Endothelial cell of umbilical vein (primary cell): Measurements from ENCODE around the gene THSD7B. TPM values are rescaled to one million over a fixed set of nuclear protein-coding genes. Genes with fewer than 3 reads are reported as not detected.

ENCODE experiments used
- BruUV-seq: library from RNA; stranded (reverse); fragments of 400-500 nt; replicated peaks from 2 replicates; lab custom pipeline; 2021; lab: Mats Ljungman, UMichigan
- CTCF ChIA-PET: fragments of 300-600, 350-600 bp; sonication (Branson Sonifier 250); formaldehyde crosslinking; loops from one replicate; lab custom pipeline; 2021; ENCODE audit warnings: antibody characterized with exemption, inconsistent platforms; lab: Charles Lee
- POLR2A ChIA-PET: fragments of 300-600, 350-600 bp; sonication (Branson Sonifier 250); formaldehyde crosslinking; loops from one replicate; lab custom pipeline; 2021; ENCODE audit warnings: antibody characterized with exemption, inconsistent platforms; lab: Charles Lee
- DNase-seq: peaks from one replicate; pipeline ENCODE4 v3.0.0-alpha.2; 2011; ENCODE audit warnings: low read depth, low spot score
- FAIRE-seq: peaks from 2 replicates; lab custom pipeline; 2011; peaks lifted over from hg19 to GRCh38; lab: Jason Lieb, UNC
- H2AFZ ChIP-seq: 2 replicates; pipeline ENCODE4 v1.6.0; 2012; ENCODE audit warnings: low read depth, low read length, control low read depth, inconsistent platforms
- H3K27ac ChIP-seq: 2 replicates; pipeline ENCODE4 v1.5.1; 2011; ENCODE audit warnings: low read depth, mild to moderate bottlenecking, control low read depth, low read length, moderate library complexity; ENCODE audit not compliant: insufficient read depth
- H3K27me3 ChIP-seq, 2 experiments: 2 replicates each; pipeline versions ENCODE4 v1.6.0 to v1.6.1; 2011; ENCODE audit warnings: low read length in 2 of 2, mixed read lengths in 1 of 2; ENCODE audit not compliant: control insufficient read depth in 2 of 2, insufficient read depth in 2 of 2
- H3K36me3 ChIP-seq, 2 experiments: 2 replicates in 1 of 2; 3 replicates in 1 of 2; pipeline ENCODE4 v1.5.1; 2011; ENCODE audit warnings: low read length in 2 of 2, mild to moderate bottlenecking in 1 of 2, moderate library complexity in 1 of 2; ENCODE audit not compliant: control insufficient read depth in 2 of 2, insufficient read depth in 2 of 2; ENCODE audit errors: extremely low read depth in 1 of 2
- H3K4me1 ChIP-seq: 3 replicates; pipeline ENCODE4 v1.5.1; 2011; ENCODE audit warnings: mild to moderate bottlenecking, low read length; ENCODE audit not compliant: control insufficient read depth, insufficient read depth; ENCODE audit errors: extremely low read depth
- H3K4me2 ChIP-seq: 2 replicates; pipeline ENCODE4 v1.6.1; 2011; ENCODE audit warnings: low read length, control low read depth, mixed read lengths; ENCODE audit not compliant: insufficient read depth
- H3K4me3 ChIP-seq, 3 experiments: fragments of 200-600 bp in 1 of 3; sonication (generic), shearing (Covaris generic) in 1 of 3; replicated peaks in 1 of 3; 2 replicates each; pipeline ENCODE4 v1.5.1; 2011 to 2016; ENCODE audit warnings: control low read depth in 3 of 3, low read length in 3 of 3, mild to moderate bottlenecking in 2 of 3, inconsistent platforms in 1 of 3, low read depth in 1 of 3, moderate library complexity in 1 of 3; ENCODE audit not compliant: insufficient read depth in 1 of 3
- H3K79me2 ChIP-seq: 2 replicates; pipeline ENCODE4 v1.6.0; 2012; ENCODE audit warnings: low read length, inconsistent platforms; ENCODE audit not compliant: control insufficient read depth, insufficient read depth
- H3K9ac ChIP-seq: replicated peaks from 2 replicates; pipeline ENCODE3; 2011; ENCODE audit warnings: low read length, control low read depth; ENCODE audit not compliant: insufficient read depth; ENCODE audit errors: extremely low read depth
- H3K9me1 ChIP-seq: replicated peaks from 3 replicates; pipeline ENCODE4 v1.6.0; 2011; ENCODE audit warnings: mild to moderate bottlenecking, low read length; ENCODE audit not compliant: control insufficient read depth, insufficient read depth; ENCODE audit errors: extremely low read depth
- H3K9me3 ChIP-seq: replicated peaks from 2 replicates; pipeline ENCODE4 v1.5.1; 2012; ENCODE audit warnings: low read length, inconsistent platforms; ENCODE audit not compliant: control insufficient read depth, insufficient read depth
- H4K20me1 ChIP-seq: replicated peaks from 2 replicates; pipeline ENCODE3; 2011; ENCODE audit warnings: mild to moderate bottlenecking, low read length; ENCODE audit not compliant: control insufficient read depth, insufficient read depth; ENCODE audit errors: extremely low read depth
- CTCF ChIP-seq, 2 donors: IDR thresholded peaks; 1 replicate in 1 of 2; 2 replicates in 1 of 2; pipeline ENCODE4 v1.5.1; 2011; ENCODE audit warnings: low read length in 2 of 2, mild to moderate bottlenecking in 2 of 2, moderate library complexity in 2 of 2, control low read depth in 1 of 2, inconsistent platforms in 1 of 2, low read depth in 1 of 2; ENCODE audit not compliant: insufficient read depth in 1 of 2; ENCODE audit errors: extremely low read depth in 1 of 2
- EZH2 ChIP-seq: IDR thresholded peaks from 2 replicates; pipeline ENCODE4 v1.6.1; 2012; ENCODE audit warnings: borderline replicate concordance, low read depth, mild to moderate bottlenecking, moderate library complexity, low read length, inconsistent platforms; ENCODE audit not compliant: severe bottlenecking
- FOS ChIP-seq: IDR thresholded peaks from 2 replicates; pipeline ENCODE4 v1.6.1; 2011; ENCODE audit warnings: mild to moderate bottlenecking, low read length, moderate library complexity, borderline replicate concordance; ENCODE audit not compliant: insufficient read depth
- GATA2 ChIP-seq: IDR thresholded peaks from 2 replicates; pipeline ENCODE4 v1.7.0; 2011; ENCODE audit warnings: low read depth, mild to moderate bottlenecking, moderate library complexity, mixed read lengths, low read length; ENCODE audit not compliant: insufficient read length, insufficient read depth
- JUN ChIP-seq: IDR thresholded peaks from 2 replicates; pipeline ENCODE4 v1.6.1; 2011; ENCODE audit warnings: borderline replicate concordance, low read depth; ENCODE audit not compliant: insufficient read length, insufficient read depth
- MAX ChIP-seq: IDR thresholded peaks from 2 replicates; pipeline ENCODE4 v1.6.1; 2011; ENCODE audit not compliant: insufficient read depth, insufficient read length
- MYC ChIP-seq: IDR thresholded peaks from one replicate; pipeline ENCODE4 v1.6.1; 2011; ENCODE audit warnings: mild to moderate bottlenecking, low read depth, low read length
- POLR2A ChIP-seq: IDR thresholded peaks from 2 replicates; pipeline ENCODE4 v1.6.1; 2012; ENCODE audit warnings: low read depth, mild to moderate bottlenecking, control low read depth, low read length
- POLR2AphosphoS5 ChIP-seq: IDR thresholded peaks from 2 replicates; pipeline ENCODE4 v1.6.1; 2012; ENCODE audit warnings: low read depth, mild to moderate bottlenecking, control low read depth, low read length, moderate library complexity; ENCODE audit not compliant: insufficient read depth
- dilution Hi-C: fragments of 300-500 bp; cut with MboI; formaldehyde crosslinking; loops from one replicate; pipeline ENCODE4 v1.15.0; 2019; ENCODE audit warnings: low sequenced_read_pairs; ENCODE audit not compliant: extremely low pct_ligation_motif_present
- intact Hi-C: fragments of 100-400 bp; cut with micrococcal nuclease; formaldehyde crosslinking; loops from one replicate; pipeline ENCODE4 v1.10.0; 2022
- polyA plus RNA-seq, 4 experiments: library from polyadenylated mRNA; depleted of rRNA in 3 of 4; stranded (reverse) in 3 of 4; unstranded in 1 of 4; fragments of >200 nt; gene quantifications; 2 replicates each; pipeline versions ENCODE4 v1.2.1 to v1.2.3, GENCODE V29; 2011 to 2012; ENCODE audit warnings: missing spikeins in 1 of 4
- total RNA-seq: library from RNA; stranded (reverse); gene quantifications from 2 replicates; pipeline ENCODE4 v1.2.3, GENCODE V29; 2021

THSD7B gene
- total and polyA plus RNA-seq, 2 donors (not counting 3 experiments of a cell fraction or from before 2014, with no cell fraction given), result 0.04 TPM; not detected in 1

- Histone ChIP-seq H3K27ac (no peak overlapping the region), H3K9me3 (peaks cover 2% of the 10 kb centered on the region), H4K20me1 (no peaks in the 10 kb centered on the region), H3K4me3 (no peak overlapping the region), H3K9me1 (no peaks in the 10 kb centered on the region), H3K27me3 (no peaks in the 10 kb centered on the region), H3K36me3 (no peaks in the 10 kb centered on the region), H3K4me1 (no peaks in the 10 kb centered on the region), H3K4me2 (no peak overlapping the region), H2AFZ (no peak overlapping the region), H3K9ac (no peak overlapping the region), H3K79me2 (no peaks in the 10 kb centered on the region)
- dilution Hi-C loops, result no loop called here
- FAIRE-seq, result no peak
- no peak for DNase-seq
- no TSS peak for BruUV-seq
- POLR2A ChIA-PET, result no interaction called here
- intact Hi-C loops, result no loop called here
- CTCF ChIA-PET, result no interaction called here
- TF ChIP-seq MAX (no peak), POLR2A (no peak), FOS (no peak), MYC (no peak), GATA2 (no peak), CTCF (IDR thresholded peaks at IDR 0.05; ENCODE audit: extremely low read depth in 1 of 2, insufficient read depth in 1 of 2, low read depth in 1 of 2, low read length in 2 of 2) (no peak), JUN (no peak), EZH2 (no peak), POLR2AphosphoS5 (no peak)
These were observed 888.7 kb downstream of the THSD7B start for GRCh38 chr2:137654046-137654445.
